Measurements from ENCODE around the gene RPUSD4. TPM values are rescaled to one million over a fixed set of nuclear protein-coding genes. Genes with fewer than 3 reads are reported as not detected.

RPUSD4 gene
- total and polyA plus RNA-seq, 10 of the 15 experiments (the other 5 are each of a cell fraction or from before 2014, with no cell fraction given): 24.5 to 47.6 (median 31.7) TPM

- H3K4me3 ChIP-seq: no peak overlapping the region
- ATAC-seq: peak; percentile 56
- in situ Hi-C loops (cut with MboI) (loop anchor here (5.0 kb wide), 1 partner anchor 272 kb away; no protein-coding TSS in a partner anchor), intact Hi-C loops (cut with micrococcal nuclease; ENCODE audit: unreplicated experiment) (loop anchor here (1.0 kb wide), 2 partner anchors 252 to 271 kb away; no protein-coding TSS in a partner anchor)
- peaks cover 14% of the 10 kb centered on the region for H3K4me1 ChIP-seq (ENCODE audit: control insufficient read depth, insufficient read depth, low read length)
- ChIA-PET POLR2A (no interaction called here), CTCF (interaction anchor here (0.6 to 10.7 kb wide), 32 partner anchors 8 to 626 kb away, joined by 3 to 220 read pairs (median 4); partner anchors contain the start of genes FAM118B, HYLS1, PUS3 and RPUSD4), RAD21 (ENCODE audit: unreplicated experiment) (interaction anchor here (0.6 to 2.2 kb wide), 17 partner anchors 9 to 681 kb away, joined by 3 to 27 read pairs (median 4); partner anchors contain the start of genes FAM118B and VSIG10L2), SMC1A (ENCODE audit: uncharacterized antibody, unreplicated experiment) (interaction anchor here (0.6 to 6.6 kb wide), 14 partner anchors 13 to 571 kb away, joined by 3 to 61 read pairs (median 6); partner anchors contain the start of genes CHEK1 and VSIG10L2)
- H3K36me3 ChIP-seq (ENCODE audit: control insufficient read depth in 2 of 2, insufficient read depth in 2 of 2, low read length in 1 of 2): peaks cover 17 to 21% of the 10 kb centered on the region in 2 experiments
- DNase-seq (ENCODE audit: low read depth, low spot score): no peak
- no peaks in the 10 kb centered on the region for H3K79me2 ChIP-seq (ENCODE audit: control insufficient read depth, insufficient read depth, low read length)
- 70% methylated on average over 9 of the region's 9 CpGs for WGBS (ENCODE audit: insufficient coverage, insufficient replicate concordance, low lambda C conversion rate, missing lambda C conversion rate)
- no peak overlapping the region for H3K4me2 ChIP-seq (ENCODE audit: control insufficient read depth, insufficient read depth)
- H3K9ac ChIP-seq (ENCODE audit: control insufficient read depth, insufficient read depth, low read length): no peak overlapping the region
- H3K27ac ChIP-seq (ENCODE audit: control insufficient read depth, insufficient read depth): no peak overlapping the region
- no TSS peak for BruUV-seq (replicated peaks)
- no peak for FAIRE-seq
- no peaks in the 10 kb centered on the region for H3K27me3 ChIP-seq (replicated peaks in 1 of 2; ENCODE audit: control insufficient read depth in 2 of 2, insufficient read depth in 2 of 2, low read length in 1 of 2)
- no peaks in the 10 kb centered on the region for H4K20me1 ChIP-seq (ENCODE audit: control insufficient read depth, insufficient read depth)
- peaks cover 15% of the 10 kb centered on the region for H3K9me3 ChIP-seq (replicated peaks; ENCODE audit: control insufficient read depth, insufficient read depth, low read length)
- no peak overlapping the region for H2AFZ ChIP-seq (ENCODE audit: control insufficient read depth, low read depth, low read length)
- TF ChIP-seq HDAC2 (IDR thresholded peaks at IDR 0.05) (no peak), ZZZ3 (IDR thresholded peaks at IDR 0.05; ENCODE audit: control insufficient read depth, insufficient read length, low read depth) (no peak), ZNF622 (IDR thresholded peaks at IDR 0.05) (no peak), MAX (IDR thresholded peaks at IDR 0.05; ENCODE audit: low read depth, low read length) (no peak), TCF3 (IDR thresholded peaks at IDR 0.05; ENCODE audit: borderline replicate concordance, insufficient read depth, low read depth, low read length) (no peak), RAD21 (IDR thresholded peaks at IDR 0.05; ENCODE audit: insufficient read depth, low read depth, low read length) (peak; percentile 83), IRF3 (IDR thresholded peaks at IDR 0.05) (no peak), NR2C2 (IDR thresholded peaks at IDR 0.05; ENCODE audit: borderline replicate concordance, control insufficient read depth, insufficient read length, low read depth) (no peak), SREBF1 (IDR thresholded peaks at IDR 0.05; ENCODE audit: low read length) (no peak), KDM1A (IDR thresholded peaks at IDR 0.05; ENCODE audit: borderline replicate concordance) (no peak), FOS (IDR thresholded peaks at IDR 0.05; ENCODE audit: borderline replicate concordance, extremely low read depth, insufficient read length) (no peak), CHD2 (IDR thresholded peaks at IDR 0.05; ENCODE audit: borderline replicate concordance, low read depth, low read length) (no peak), ZNF217 (IDR thresholded peaks at IDR 0.05) (no peak), HDAC6 (IDR thresholded peaks at IDR 0.05; ENCODE audit: unreplicated experiment) (no peak), BCL3 (IDR thresholded peaks at IDR 0.05; ENCODE audit: borderline replicate concordance, insufficient read depth, low read depth, low read length, poor library complexity, severe bottlenecking) (no peak), HDGF (IDR thresholded peaks at IDR 0.05) (no peak), CTCF (IDR thresholded peaks at IDR 0.05 in 2 of 3, conservative IDR thresholded peaks at IDR 0.05 in 1 of 3; ENCODE audit: control insufficient read depth in 2 of 3, extremely low read depth in 1 of 3, insufficient read depth in 1 of 3, low read depth in 3 of 3, low read length in 3 of 3) (peak; percentile 43 to 70 (median 54); a peak in 5 of 6 replicates), CBX5 (IDR thresholded peaks at IDR 0.05; ENCODE audit: low read depth) (no peak), CEBPB (IDR thresholded peaks at IDR 0.05; ENCODE audit: borderline replicate concordance in 1 of 2, low read depth in 2 of 2, low read length in 2 of 2) (no peak), STAT3 (IDR thresholded peaks at IDR 0.05; ENCODE audit: low read depth, low read length) (no peak), PAX5 (IDR thresholded peaks at IDR 0.05; ENCODE audit: borderline replicate concordance, low read depth, low read length) (no peak)
Observed at GRCh38 chr11:126194121-126194543, 17.3 kb downstream of the RPUSD4 start.

Measured in GM12878 (cell line).